D721Med (cell line): Measurements from ENCODE around the gene IL36A.

ENCODE experiments used
- DNase-seq: peaks from one replicate; pipeline ENCODE4 v3.0.0; 2011; ENCODE audit warnings: low spot score; ENCODE audit not compliant: insufficient read length
- FAIRE-seq: peaks from 2 replicates; lab custom pipeline; 2011; peaks lifted over from hg19 to GRCh38; lab: Jason Lieb, UNC
- CTCF ChIP-seq: IDR thresholded peaks from 2 replicates; pipeline ENCODE4 v1.5.1; 2012; ENCODE audit warnings: mild to moderate bottlenecking, control low read depth; ENCODE audit not compliant: insufficient read depth; ENCODE audit errors: missing control alignments

Gene IL36A

GRCh38 chr2:112967023-112967422 is 38.2 kb upstream of the IL36A start:
- DNase-seq (no peak), FAIRE-seq (no peak)
- no peak for TF ChIP-seq CTCF

- DNase-seq (no peak), FAIRE-seq (no peak)
- no peak for TF ChIP-seq CTCF
These were observed 32.7 kb upstream of the IL36A start for GRCh38 chr2:112972423-112973086.

- DNase-seq (no peak), FAIRE-seq (no peak)
- TF ChIP-seq CTCF: no peak
These were observed 32.1 kb upstream of the IL36A start for GRCh38 chr2:112973156-112973555.

DNA sequence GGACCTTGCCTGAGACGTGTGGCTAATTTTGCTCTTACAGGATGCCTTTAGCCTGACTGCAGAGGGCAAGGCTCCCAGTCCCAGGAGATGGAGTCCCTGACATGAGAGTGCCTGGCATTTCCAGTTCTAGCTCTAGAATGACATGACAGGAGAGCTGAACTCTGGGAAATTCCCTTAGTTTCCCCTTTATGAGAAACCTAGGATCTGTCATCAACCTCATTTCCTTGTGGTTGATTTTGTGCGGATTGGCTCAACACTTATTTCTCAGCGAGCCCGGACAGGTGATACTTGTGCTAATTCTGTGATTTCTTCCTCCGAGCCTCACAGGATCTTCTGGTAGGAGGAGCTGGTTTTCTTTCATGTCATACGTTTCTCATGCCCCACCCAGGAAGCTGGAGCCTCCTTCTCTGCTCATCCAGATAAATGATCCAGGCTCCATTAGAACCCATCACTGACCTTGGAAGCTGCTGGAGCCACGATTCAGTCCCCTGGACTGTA is 27.7 kb upstream of the IL36A start, which contains the start of gene IL36G:
Gene IL36G, plus strand, starts transcription at position 448 of the 498 bp plus-strand sequence. CDS start 633 bp downstream, outside the sequence.
- DNase-seq: no peak
- no peak for FAIRE-seq
- TF ChIP-seq CTCF: no peak

- FAIRE-seq (no peak), DNase-seq (no peak)
- TF ChIP-seq CTCF: no peak
These were observed 25.5 kb upstream of the IL36A start for GRCh38 chr2:112979731-112980130.

GRCh38 chr2:112980537-112980936 is 24.7 kb upstream of the IL36A start:
- TF ChIP-seq CTCF: no peak
- DNase-seq (no peak), FAIRE-seq (no peak)

GRCh38 chr2:112985090-112985489 is 20.2 kb upstream of the IL36A start:
- FAIRE-seq (no peak), DNase-seq (no peak)
- no peak for TF ChIP-seq CTCF
